IMR-90 (cell line): ENCODE results near the gene AGBL1. TPM values are rescaled to one million over a fixed set of nuclear protein-coding genes. Genes with fewer than 3 reads are reported as not detected.

Experiments used
- ATAC-seq: fragments of 200-7000 bp; cut with Tn5 transposase; 2 replicates; pipeline ENCODE4 v1.9.1; 2020; ENCODE audit warnings: low read depth, mild to moderate bottlenecking, moderate library complexity
- BruUV-seq: library from RNA; stranded (reverse); fragments of 400-500 nt; replicated peaks from 2 replicates; lab custom pipeline; 2021; lab: Mats Ljungman, UMichigan
- CTCF ChIA-PET: fragments of 300-600 bp; formaldehyde crosslinking; extraction: SDS; loops from one replicate; lab custom pipeline; 2021; ENCODE audit warnings: antibody characterized with exemption; lab: Yijun Ruan, JAX
- POLR2A ChIA-PET: fragments of 300-600 bp; sonication (Branson Sonifier 250); formaldehyde crosslinking; loops from one replicate; lab custom pipeline; 2022; ENCODE audit warnings: antibody characterized with exemption; ENCODE audit not compliant: unreplicated experiment; lab: Charles Lee
- DNase-seq: peaks from one replicate; pipeline ENCODE4 v3.0.0; 2013
- H2AFZ ChIP-seq: replicated peaks from 2 replicates; pipeline ENCODE3; 2013; ENCODE audit warnings: low read length, mild to moderate bottlenecking; ENCODE audit not compliant: poor library complexity
- H2AK5ac ChIP-seq: 2 replicates; pipeline ENCODE4 v1.6.1; 2013; ENCODE audit warnings: low read depth, low read length, inconsistent platforms
- H2AK9ac ChIP-seq: replicated peaks from 2 replicates; pipeline ENCODE3; 2013; ENCODE audit warnings: mild to moderate bottlenecking, low read depth, low read length, moderate library complexity; ENCODE audit not compliant: poor library complexity
- H2BK120ac ChIP-seq: 2 replicates; pipeline ENCODE4 v1.6.1; 2013; ENCODE audit warnings: low read depth, low read length, inconsistent platforms
- H2BK15ac ChIP-seq: 3 replicates; pipeline ENCODE4 v1.6.1; 2013; ENCODE audit warnings: low read depth, low read length, inconsistent platforms
- H2BK20ac ChIP-seq: 2 replicates; pipeline ENCODE4 v1.6.1; 2013; ENCODE audit warnings: low read depth, mild to moderate bottlenecking, inconsistent platforms, low read length, moderate library complexity
- H2BK5ac ChIP-seq: 2 replicates; pipeline ENCODE4 v1.6.1; 2013; ENCODE audit warnings: mild to moderate bottlenecking, low read depth, low read length, inconsistent platforms; ENCODE audit not compliant: poor library complexity, severe bottlenecking
- H3K14ac ChIP-seq: replicated peaks from 2 replicates; pipeline ENCODE4 v1.6.1; 2013; ENCODE audit warnings: low read depth, low read length, inconsistent platforms
- H3K18ac ChIP-seq: 2 replicates; pipeline ENCODE4 v1.6.1; 2013; ENCODE audit warnings: low read depth, low read length, control low read depth
- H3K23ac ChIP-seq: 2 replicates; pipeline ENCODE4 v1.6.1; 2013; ENCODE audit warnings: low read depth, low read length, inconsistent platforms
- H3K27ac ChIP-seq: 2 replicates; pipeline ENCODE4 v1.5.1; 2013; ENCODE audit warnings: mild to moderate bottlenecking, control low read depth, low read length; ENCODE audit not compliant: insufficient read depth
- H3K27me3 ChIP-seq: 2 replicates; pipeline ENCODE4 v1.6.1; 2013; ENCODE audit warnings: low read length; ENCODE audit not compliant: control insufficient read depth, insufficient read depth
- H3K36me3 ChIP-seq: 2 replicates; pipeline ENCODE4 v1.6.1; 2013; ENCODE audit warnings: low read length, mixed read lengths; ENCODE audit not compliant: control insufficient read depth, insufficient read depth
- H3K4ac ChIP-seq: 2 replicates; pipeline ENCODE4 v1.6.1; 2013; ENCODE audit warnings: low read depth, low read length, inconsistent platforms
- H3K4me1 ChIP-seq: 2 replicates; pipeline ENCODE4 v1.6.1; 2013; ENCODE audit warnings: low read length, mixed read lengths; ENCODE audit not compliant: control insufficient read depth, insufficient read depth
- H3K4me2 ChIP-seq: 2 replicates; pipeline ENCODE4 v1.6.1; 2013; ENCODE audit warnings: low read depth, mild to moderate bottlenecking, control low read depth, low read length, moderate library complexity
- H3K4me3 ChIP-seq: 2 replicates; pipeline ENCODE4 v1.5.1; 2013; ENCODE audit warnings: low read depth, mild to moderate bottlenecking, control low read depth, low read length, moderate library complexity; ENCODE audit not compliant: insufficient read depth
- H3K56ac ChIP-seq: 2 replicates; pipeline ENCODE4 v1.6.1; 2013; ENCODE audit warnings: low read length, inconsistent platforms; ENCODE audit not compliant: insufficient read depth; ENCODE audit errors: extremely low read depth
- H3K79me1 ChIP-seq, 2 experiments: 2 replicates each; pipeline ENCODE4 v1.6.1; 2013; ENCODE audit warnings: low read length in 2 of 2, inconsistent platforms in 1 of 2, low read depth in 1 of 2
- H3K9ac ChIP-seq: 2 replicates; pipeline ENCODE4 v1.6.1; 2013; ENCODE audit warnings: low read depth, low read length, control low read depth
- H3K9me1 ChIP-seq: 2 replicates; pipeline ENCODE4 v1.6.1; 2013; ENCODE audit warnings: low read length, inconsistent platforms; ENCODE audit not compliant: insufficient read depth
- H3K9me3 ChIP-seq: 2 replicates; pipeline ENCODE4 v1.6.1; 2013; ENCODE audit warnings: low read length; ENCODE audit not compliant: control insufficient read depth, insufficient read depth
- H4K20me1 ChIP-seq: 2 replicates; pipeline ENCODE4 v1.6.1; 2013; ENCODE audit warnings: low read length, inconsistent platforms; ENCODE audit not compliant: insufficient read depth
- H4K5ac ChIP-seq: 2 replicates; pipeline ENCODE4 v1.6.1; 2013; ENCODE audit warnings: mild to moderate bottlenecking, low read depth, low read length, control low read depth
- H4K8ac ChIP-seq, 2 experiments: 2 replicates each; pipeline ENCODE4 v1.6.1; 2013; ENCODE audit warnings: low read depth in 2 of 2, low read length in 2 of 2, control low read depth in 1 of 2, inconsistent platforms in 1 of 2
- H4K91ac ChIP-seq: 2 replicates; pipeline ENCODE4 v1.6.1; 2013; ENCODE audit warnings: low read depth, low read length, inconsistent platforms; ENCODE audit not compliant: insufficient read depth
- MXI1 ChIP-seq: IDR thresholded peaks from 2 replicates; pipeline ENCODE4 v1.6.1; 2012; ENCODE audit warnings: low read depth, mild to moderate bottlenecking, low read length, moderate library complexity, borderline replicate concordance
- RAD21 ChIP-seq: IDR thresholded peaks from 2 replicates; pipeline ENCODE4 v1.6.1; 2012; ENCODE audit warnings: low read length, improper control_type of control experiment
- RCOR1 ChIP-seq: IDR thresholded peaks from 2 replicates; pipeline ENCODE4 v1.6.1; 2012; ENCODE audit warnings: mild to moderate bottlenecking, low read length, improper control_type of control experiment; ENCODE audit not compliant: insufficient replicate concordance
- WGBS, 2 experiments: methylation state at CpG; one replicate each; pipeline versions ENCODE4 v1.1.5 to v1.1.7; 2013; ENCODE audit warnings: missing lambda C conversion rate in 2 of 2; ENCODE audit not compliant: insufficient read length in 1 of 2; ENCODE audit errors: extremely low coverage in 2 of 2; 5-methylcytosine and 5-hydroxymethylcytosine counted together
- dilution Hi-C: fragments of 300-500 bp; cut with HindIII; formaldehyde crosslinking; loops from one replicate; pipeline ENCODE4 v1.14.3; 2018; ENCODE audit warnings: low sequenced_read_pairs; ENCODE audit not compliant: unreplicated experiment
- in situ Hi-C: fragments of 300-500 bp; cut with MboI; formaldehyde crosslinking; loops from 3 replicates; pipeline ENCODE4 v1.14.3; 2019; ENCODE audit warnings: low sequenced_read_pairs, inconsistent platforms, mixed read lengths
- intact Hi-C: fragments of 100-400 bp; cut with micrococcal nuclease; formaldehyde crosslinking; loops from 2 replicates; pipeline ENCODE4 v1.10.0; 2022
- polyA plus RNA-seq, 3 experiments: library from polyadenylated mRNA; depleted of rRNA; stranded (reverse); fragments of >200 nt; gene quantifications; 2 replicates each; pipeline ENCODE4 v1.2.3, GENCODE V29; 2012; ENCODE audit warnings: low replicate concordance in 1 of 3
- total RNA-seq: library from RNA; depleted of rRNA; stranded (reverse); fragments of >200 nt; gene quantifications from 2 replicates; pipeline ENCODE4 v1.2.3, GENCODE V29; 2012

Gene AGBL1
- total and polyA plus RNA-seq, 2 of the 4 experiments (the other 2 are of a cell fraction): not detected

- in situ Hi-C loops (no loop called here), intact Hi-C loops (no loop called here), dilution Hi-C loops (no loop called here)
- ATAC-seq: no peak
- Histone ChIP-seq H2AK9ac (no peak overlapping the region), H3K27ac (no peak overlapping the region), H3K36me3 (no peaks in the 10 kb centered on the region), H3K9me1 (no peaks in the 10 kb centered on the region), H3K14ac (no peak overlapping the region), H4K8ac (no peak overlapping the region), H4K20me1 (no peaks in the 10 kb centered on the region), H2BK20ac (no peak overlapping the region), H2BK5ac (no peak overlapping the region), H3K23ac (no peak overlapping the region), H2BK15ac (no peak overlapping the region), H3K4me3 (no peak overlapping the region), H4K91ac (no peak overlapping the region), H3K27me3 (no peaks in the 10 kb centered on the region), H3K4me2 (no peak overlapping the region), H3K79me1 (no peaks in the 10 kb centered on the region), H2BK120ac (no peak overlapping the region), H3K18ac (no peak overlapping the region), H3K9me3 (peaks cover 32% of the 10 kb centered on the region), H3K9ac (no peak overlapping the region), H3K4me1 (no peaks in the 10 kb centered on the region), H2AK5ac (no peak overlapping the region), H2AFZ (no peak overlapping the region), H4K5ac (no peak overlapping the region), H3K56ac (no peak overlapping the region), H3K4ac (no peak overlapping the region)
- no peak for TF ChIP-seq RCOR1
- TF ChIP-seq RAD21: no peak
- TF ChIP-seq MXI1: no peak
- ChIA-PET POLR2A (no interaction called here), CTCF (no interaction called here)
- WGBS, 2 experiments: no CpG with 5 or more reads among the region's 2 CpGs
- no TSS peak for BruUV-seq
- DNase-seq: no peak
Observed at GRCh38 chr15:86162172-86162591, 82.5 kb downstream of the AGBL1 start.
